Duodenal mucosa (tissue), 2 donors: ENCODE measurements around the gene ARFGAP3.

ENCODE experiments used
- H3K27ac ChIP-seq: one replicate; pipeline ENCODE4 v1.7.0; 2013; ENCODE audit warnings: low read depth, low read length
- H3K27me3 ChIP-seq, 2 donors: one replicate each; pipeline ENCODE4 v1.7.0; 2013; ENCODE audit warnings: low read length in 2 of 2, control low read depth in 1 of 2; ENCODE audit not compliant: insufficient read depth in 2 of 2, control insufficient read depth in 1 of 2
- H3K36me3 ChIP-seq, 2 donors: one replicate each; pipeline ENCODE4 v1.7.0; 2013; ENCODE audit warnings: low read length in 2 of 2, control low read depth in 1 of 2; ENCODE audit not compliant: insufficient read depth in 2 of 2, control insufficient read depth in 1 of 2
- H3K4me1 ChIP-seq, 2 donors: one replicate each; pipeline ENCODE4 v1.7.0; 2013; ENCODE audit warnings: low read length in 2 of 2, control low read depth in 1 of 2; ENCODE audit not compliant: insufficient read depth in 2 of 2, control insufficient read depth in 1 of 2
- H3K4me3 ChIP-seq, 2 donors: one replicate each; pipeline ENCODE4 v1.7.0; 2013; ENCODE audit warnings: low read length in 2 of 2, low read depth in 1 of 2
- H3K9ac ChIP-seq, 2 donors: one replicate each; pipeline ENCODE4 v1.7.0; 2013; ENCODE audit warnings: low read length in 2 of 2, low read depth in 1 of 2
- H3K9me3 ChIP-seq, 2 donors: one replicate each; pipeline ENCODE4 v1.7.0; 2013; ENCODE audit warnings: low read length in 2 of 2, control low read depth in 1 of 2; ENCODE audit not compliant: control insufficient read depth in 1 of 2

Gene ARFGAP3

GRCh38 chr22:42893371-42894150 lies 36.5 kb upstream of the ARFGAP3 start:
- H3K36me3 ChIP-seq, result peaks cover 8 to 29% of the 10 kb centered on the region in 2 donors
- H3K27me3 ChIP-seq, result no peaks in the 10 kb centered on the region
- no peak overlapping the region for H3K27ac ChIP-seq
- H3K4me1 ChIP-seq, result peaks cover 30 to 43% of the 10 kb centered on the region in 2 donors
- no peak overlapping the region for H3K9ac ChIP-seq
- H3K4me3 ChIP-seq, result no peak overlapping the region
- no peaks in the 10 kb centered on the region for H3K9me3 ChIP-seq

DNA sequence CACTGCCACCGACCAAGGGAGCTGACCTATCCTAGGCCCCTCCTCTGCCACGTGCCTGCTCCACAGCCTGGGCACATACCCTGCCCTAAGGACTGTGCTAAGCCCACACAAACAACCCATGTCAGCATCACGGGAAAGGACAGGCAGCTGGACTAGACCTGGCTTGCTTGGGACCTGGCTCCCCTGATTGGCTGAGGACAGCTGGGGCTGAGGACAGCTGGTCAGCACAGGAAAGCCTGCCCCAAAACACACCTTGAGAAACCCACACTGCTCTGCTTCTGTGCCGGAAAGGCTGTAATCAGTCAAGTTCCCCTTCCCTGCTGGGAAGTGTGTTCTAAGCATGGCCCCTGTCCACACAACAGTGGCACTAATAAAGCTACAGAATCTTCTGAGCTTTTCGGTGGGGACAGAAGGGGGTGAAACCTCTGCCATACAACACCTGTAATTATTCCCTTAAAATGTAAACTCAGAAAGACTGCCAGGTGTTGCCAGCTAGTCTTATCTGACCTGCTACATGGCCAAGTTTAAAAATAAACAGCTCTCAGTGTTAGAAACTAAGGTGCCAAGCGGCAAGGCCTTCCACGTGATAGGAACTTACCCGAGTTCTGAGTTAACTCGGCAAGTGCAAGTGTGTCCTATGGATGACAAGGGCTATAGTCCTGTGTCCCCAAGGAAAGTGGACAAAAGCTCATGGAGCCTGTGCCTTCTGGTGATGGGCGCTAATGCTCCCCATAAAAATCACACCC lies 35.7 kb upstream of the ARFGAP3 start:
- Histone ChIP-seq H3K9ac (no peak overlapping the region), H3K4me1 (peaks cover 38 to 51% of the 10 kb centered on the region in 2 donors)

DNA sequence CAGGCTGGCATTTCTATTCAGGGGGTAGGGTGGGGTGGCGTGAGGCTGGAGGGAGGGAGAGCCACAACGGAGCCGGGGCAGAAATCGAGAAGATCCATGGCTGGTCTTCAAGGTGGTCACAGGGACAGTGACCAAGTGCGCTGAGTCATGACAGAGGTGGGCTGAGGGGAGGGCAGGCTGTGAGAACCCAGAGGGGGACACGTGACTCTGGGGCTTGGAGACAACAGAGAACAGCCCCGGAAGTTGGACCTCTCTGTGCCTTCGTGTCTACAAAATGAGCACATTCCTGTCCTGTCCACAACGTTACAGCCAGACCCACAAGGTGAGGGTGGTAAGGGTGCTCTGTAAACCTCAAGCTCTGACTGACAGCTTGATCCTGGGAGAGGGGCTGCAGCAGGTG lies 35.1 kb upstream of the ARFGAP3 start:
- H3K4me3 ChIP-seq, result no peak overlapping the region
- H3K36me3 ChIP-seq, result peaks cover 11 to 38% of the 10 kb centered on the region in 2 donors
- H3K9ac ChIP-seq, result no peak overlapping the region
- no peaks in the 10 kb centered on the region for H3K9me3 ChIP-seq
- no peaks in the 10 kb centered on the region for H3K27me3 ChIP-seq
- peaks cover 43 to 57% of the 10 kb centered on the region in 2 donors for H3K4me1 ChIP-seq
- H3K27ac ChIP-seq, result peak overlapping the region; percentile 13

More for the DNA sequence above, 35.7 kb upstream of the ARFGAP3 start:
- peaks cover 11 to 33% of the 10 kb centered on the region in 2 donors for H3K36me3 ChIP-seq
- H3K9me3 ChIP-seq, result no peaks in the 10 kb centered on the region
- H3K4me3 ChIP-seq, result no peak overlapping the region
- H3K27me3 ChIP-seq, result no peaks in the 10 kb centered on the region
- peak overlapping the region; percentile 13 for H3K27ac ChIP-seq

- H3K9ac ChIP-seq, result no peak overlapping the region
- no peaks in the 10 kb centered on the region for H3K27me3 ChIP-seq
- peak overlapping the region; percentile 13 for H3K27ac ChIP-seq
- H3K4me1 ChIP-seq, result peaks cover 44 to 60% of the 10 kb centered on the region in 2 donors
- peaks cover 11 to 40% of the 10 kb centered on the region in 2 donors for H3K36me3 ChIP-seq
- no peaks in the 10 kb centered on the region for H3K9me3 ChIP-seq
- H3K4me3 ChIP-seq, result no peak overlapping the region
Observed at GRCh38 chr22:42891696-42892095, 34.6 kb upstream of the ARFGAP3 start.

DNA sequence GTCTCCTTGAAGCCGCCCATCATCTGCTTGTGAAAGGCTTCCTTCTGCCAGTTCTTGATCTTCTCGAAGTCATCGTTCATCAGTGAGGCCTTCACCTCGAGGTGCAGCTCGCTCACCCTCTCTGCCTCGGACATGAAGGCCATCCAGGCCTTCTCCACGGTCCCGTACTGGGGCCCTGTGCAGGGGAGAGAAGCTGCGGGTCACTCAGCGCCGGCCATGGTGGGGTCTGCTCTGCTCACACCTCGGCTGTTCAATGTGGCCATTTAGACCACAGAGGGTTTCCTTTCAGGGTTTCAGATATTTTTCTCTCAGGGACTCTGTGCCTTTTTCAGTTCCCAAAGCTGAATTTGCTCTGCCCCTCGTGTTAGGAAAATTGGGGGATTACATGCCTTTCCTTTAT lies 33.9 kb upstream of the ARFGAP3 start:
- H3K27me3 ChIP-seq, result no peaks in the 10 kb centered on the region
- no peak overlapping the region for H3K4me3 ChIP-seq
- H3K9ac ChIP-seq, result no peak overlapping the region
- H3K4me1 ChIP-seq, result peaks cover 43 to 57% of the 10 kb centered on the region in 2 donors
- peaks cover 11 to 45% of the 10 kb centered on the region in 2 donors for H3K36me3 ChIP-seq
- H3K27ac ChIP-seq, result no peak overlapping the region
- H3K9me3 ChIP-seq, result no peaks in the 10 kb centered on the region

GRCh38 chr22:42889304-42889703 lies 32.2 kb upstream of the ARFGAP3 start:
- Histone ChIP-seq H3K27me3 (no peaks in the 10 kb centered on the region), H3K9ac (no peak overlapping the region), H3K4me1 (peaks cover 32 to 42% of the 10 kb centered on the region in 2 donors), H3K36me3 (peaks cover 11 to 62% of the 10 kb centered on the region in 2 donors), H3K9me3 (no peaks in the 10 kb centered on the region), H3K27ac (no peak overlapping the region), H3K4me3 (no peak overlapping the region)

DNA sequence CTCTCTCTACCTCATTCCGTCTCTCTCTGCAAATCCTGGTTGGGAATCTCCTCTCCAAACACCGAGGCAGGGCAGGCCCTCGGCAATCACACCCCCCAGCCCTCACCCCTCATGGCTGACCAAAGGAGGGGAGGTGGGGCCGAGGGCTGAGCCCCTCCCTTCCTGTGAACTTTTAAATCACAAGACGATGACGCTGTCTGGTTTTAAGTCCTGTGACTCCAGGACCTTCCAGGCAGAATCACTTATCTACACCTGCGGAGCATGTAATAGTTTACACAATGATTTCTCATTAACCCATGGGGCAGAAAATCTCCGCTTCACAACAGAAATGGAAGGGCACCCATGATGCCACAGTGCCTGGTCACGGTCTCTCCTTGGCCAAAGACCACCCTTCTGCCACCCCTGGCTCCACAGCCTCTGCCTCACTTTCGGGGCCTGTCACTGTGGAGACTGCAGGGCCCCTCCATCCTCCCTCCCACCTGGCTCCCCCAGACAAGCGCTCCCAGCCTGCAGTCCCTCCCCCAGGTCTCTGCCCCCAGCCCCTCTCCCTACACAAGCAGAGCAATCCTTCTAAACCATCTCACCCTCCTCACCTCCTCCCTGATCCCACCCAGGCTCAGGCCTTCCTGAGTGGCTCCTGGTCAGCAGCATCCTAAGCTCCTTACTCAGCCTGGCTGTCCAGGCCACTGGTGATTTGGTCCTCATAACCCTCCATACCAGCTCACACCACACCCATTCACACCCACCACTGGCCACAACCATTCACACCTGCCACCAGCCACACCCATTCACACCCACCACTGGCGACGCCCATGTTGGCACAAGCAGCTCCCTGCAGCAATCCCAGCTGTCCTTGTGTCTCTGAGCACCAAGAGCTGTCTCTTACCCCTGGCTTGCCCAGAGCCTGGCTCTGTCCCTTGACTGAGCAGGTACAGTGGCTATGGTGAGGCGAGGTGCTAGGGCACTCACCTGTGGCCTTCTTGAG lies 30.7 kb upstream of the ARFGAP3 start:
- Histone ChIP-seq H3K9me3 (no peaks in the 10 kb centered on the region), H3K4me3 (no peak overlapping the region), H3K27me3 (no peaks in the 10 kb centered on the region), H3K27ac (no peak overlapping the region), H3K4me1 (peaks cover 30 to 32% of the 10 kb centered on the region in 2 donors), H3K9ac (peak overlapping the region in 1 of 2 donors; percentile 25), H3K36me3 (peaks cover 16 to 68% of the 10 kb centered on the region in 2 donors)

DNA sequence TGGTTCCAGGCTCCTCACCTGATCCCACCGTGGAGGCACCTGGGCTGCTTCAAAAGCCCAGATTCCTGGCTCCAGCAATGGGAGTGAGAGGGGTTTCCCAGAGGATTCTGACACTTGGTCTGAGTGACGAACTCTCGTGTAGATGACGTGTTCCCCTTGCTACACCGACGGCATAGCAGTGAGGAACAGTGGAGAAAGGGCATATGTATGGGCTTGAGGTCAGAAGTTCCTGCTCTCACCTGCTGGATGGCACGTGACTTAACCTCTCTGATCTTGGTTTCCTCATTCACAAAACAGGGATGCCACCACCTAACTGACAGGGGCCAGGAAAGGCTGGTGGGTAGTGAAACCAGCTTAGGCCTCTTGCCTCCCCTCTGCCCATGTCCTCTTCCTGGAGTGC lies 30.0 kb upstream of the ARFGAP3 start:
- H3K4me1 ChIP-seq, result peaks cover 24 to 30% of the 10 kb centered on the region in 2 donors
- H3K9ac ChIP-seq, result peak overlapping the region in 1 of 2 donors; percentile 25
- H3K9me3 ChIP-seq, result no peaks in the 10 kb centered on the region
- no peak overlapping the region for H3K27ac ChIP-seq
- no peaks in the 10 kb centered on the region for H3K27me3 ChIP-seq
- peaks cover 16 to 69% of the 10 kb centered on the region in 2 donors for H3K36me3 ChIP-seq
- no peak overlapping the region for H3K4me3 ChIP-seq

- Histone ChIP-seq H3K4me1 (peaks cover 19 to 29% of the 10 kb centered on the region in 2 donors), H3K4me3 (no peak overlapping the region), H3K9me3 (no peaks in the 10 kb centered on the region), H3K9ac (no peak overlapping the region), H3K36me3 (peaks cover 27 to 78% of the 10 kb centered on the region in 2 donors), H3K27me3 (no peaks in the 10 kb centered on the region), H3K27ac (no peak overlapping the region)
Observed at GRCh38 chr22:42885446-42885845, 28.4 kb upstream of the ARFGAP3 start.
